Embryonic facial prominence (tissue), 1 donor: Measurements from ENCODE around the gene KRTDAP.

Experiments
- DNase-seq: peaks from one replicate; pipeline ENCODE4 v3.0.0-alpha.2; 2016; ENCODE audit errors: extremely low spot score

Gene KRTDAP

DNA sequence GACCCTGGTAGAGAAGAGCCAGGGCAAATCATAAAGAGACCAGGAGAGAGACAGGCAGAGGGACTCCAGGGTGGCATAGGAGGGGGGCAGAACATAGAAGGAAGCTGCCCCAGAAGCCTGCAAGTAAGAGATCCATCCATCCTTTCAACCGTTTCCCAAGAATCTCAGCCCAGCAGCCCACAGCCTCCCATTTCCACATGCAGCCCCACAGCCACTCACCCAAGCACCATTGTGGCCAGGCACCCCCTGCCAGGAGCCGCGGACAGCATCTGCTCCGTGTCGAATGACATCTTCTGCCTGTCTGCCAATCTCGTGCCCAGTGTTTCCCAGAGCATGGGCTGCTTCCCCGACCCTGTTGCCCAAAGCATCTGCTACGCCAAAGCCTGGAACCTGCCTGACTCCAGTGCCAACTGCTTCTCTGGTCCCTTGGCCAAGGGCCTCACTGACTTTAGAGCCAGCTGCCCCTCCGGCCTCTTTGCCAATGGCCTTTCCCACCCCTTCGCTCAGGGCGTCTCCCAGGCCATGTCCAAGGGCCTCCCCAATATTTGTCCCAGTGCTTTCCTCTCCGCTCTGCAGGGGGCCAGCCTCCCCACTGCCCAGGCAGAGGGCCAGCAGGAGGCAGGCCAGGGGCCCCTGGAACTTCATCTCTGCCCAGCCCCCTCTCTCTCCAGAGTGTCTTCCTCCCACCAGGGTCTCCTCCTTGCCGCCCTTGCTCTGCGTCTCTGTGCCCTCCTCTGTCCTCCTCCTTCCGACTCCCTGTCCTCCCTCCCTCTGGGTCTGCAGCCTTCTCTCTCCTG is 22.8 kb upstream of the KRTDAP start:
- no peak for DNase-seq

GRCh38 chr19:35511337-35511736 is 21.1 kb upstream of the KRTDAP start:
- DNase-seq, result no peak

DNA sequence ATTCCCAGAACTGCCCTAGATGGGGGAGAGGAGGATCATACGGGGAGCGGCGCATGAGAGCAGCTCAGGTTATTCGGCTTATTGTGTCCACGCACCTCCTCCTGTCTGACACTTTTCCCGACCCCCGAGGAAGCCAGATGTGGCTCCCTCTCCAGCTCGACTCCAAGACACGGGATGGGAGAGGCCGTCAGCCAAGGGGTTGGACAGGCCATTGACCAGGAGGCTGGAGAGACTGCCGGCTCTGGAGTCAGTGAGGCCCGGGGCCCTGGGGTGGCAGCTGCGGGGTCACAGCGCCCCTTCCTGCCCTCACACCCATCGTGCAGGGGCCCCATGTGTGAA is 20.3 kb upstream of the KRTDAP start:
- DNase-seq, result no peak

DNA sequence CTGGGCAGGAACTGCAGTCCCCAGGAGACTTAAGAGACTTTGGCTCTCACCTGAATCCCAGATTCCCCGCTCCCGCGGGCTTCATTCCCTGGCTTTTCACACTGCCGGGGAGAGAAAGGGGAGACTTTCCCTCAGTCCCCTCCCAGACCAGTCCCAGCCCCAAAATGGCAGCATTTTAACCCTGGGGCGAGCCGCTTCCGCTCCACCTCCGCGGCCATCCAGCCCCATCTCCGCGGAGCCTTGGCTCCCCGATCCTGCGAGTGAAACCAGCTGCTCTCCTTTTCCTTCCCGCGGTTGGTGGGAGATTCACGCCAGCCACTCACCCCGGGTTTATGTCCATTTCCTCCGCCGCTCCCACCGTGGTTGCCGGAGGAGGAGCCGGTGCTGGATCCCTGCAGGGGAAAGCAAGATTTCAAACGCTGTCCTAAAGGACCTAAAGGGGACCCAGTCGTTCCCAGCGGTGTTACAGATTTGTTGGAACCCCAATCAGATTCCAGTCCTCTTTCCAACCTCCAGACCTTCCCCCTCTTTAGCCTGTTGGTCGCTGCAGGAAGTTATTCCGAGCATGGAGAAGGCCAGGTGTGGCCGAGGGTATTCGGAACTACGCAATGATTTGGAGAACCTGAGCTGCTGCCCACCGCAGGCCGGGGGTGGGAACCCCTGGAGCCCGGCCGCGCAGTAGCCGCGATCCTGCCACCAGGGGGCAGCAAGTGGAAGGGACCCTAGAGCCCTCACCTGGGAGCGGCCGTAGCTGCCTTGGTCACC is 19.8 kb upstream of the KRTDAP start:
- DNase-seq, result no peak

DNA sequence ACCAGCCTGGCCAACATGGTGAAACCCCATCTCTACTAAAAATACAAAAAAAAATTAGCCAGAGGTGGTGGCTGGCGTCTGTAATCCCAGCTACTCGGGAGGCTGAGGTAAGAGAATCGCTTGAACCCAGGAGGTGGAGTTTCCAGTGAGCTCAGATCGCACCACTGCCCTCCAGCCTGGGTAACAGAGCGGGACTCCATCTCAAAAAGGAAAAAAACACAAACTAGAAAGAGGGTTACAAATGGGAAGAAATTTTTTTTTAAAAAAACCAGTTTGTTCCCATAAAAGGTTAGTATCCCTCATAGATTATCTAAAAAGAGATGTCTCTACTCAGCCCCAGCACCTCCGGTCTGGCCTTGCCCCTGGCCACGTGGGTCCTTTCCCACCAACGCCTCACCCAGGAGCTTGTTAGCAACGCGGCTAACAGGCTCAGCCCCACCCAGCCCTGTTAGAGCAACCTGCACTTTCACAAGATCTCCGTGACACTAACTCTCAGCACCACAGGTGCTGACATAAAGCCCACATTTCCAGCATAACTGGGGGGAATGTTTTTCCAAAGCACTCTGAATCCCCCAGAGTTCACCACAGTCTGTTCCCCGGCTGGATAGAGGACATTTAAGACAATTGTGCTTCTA is 18.9 kb upstream of the KRTDAP start:
- no peak for DNase-seq

DNA sequence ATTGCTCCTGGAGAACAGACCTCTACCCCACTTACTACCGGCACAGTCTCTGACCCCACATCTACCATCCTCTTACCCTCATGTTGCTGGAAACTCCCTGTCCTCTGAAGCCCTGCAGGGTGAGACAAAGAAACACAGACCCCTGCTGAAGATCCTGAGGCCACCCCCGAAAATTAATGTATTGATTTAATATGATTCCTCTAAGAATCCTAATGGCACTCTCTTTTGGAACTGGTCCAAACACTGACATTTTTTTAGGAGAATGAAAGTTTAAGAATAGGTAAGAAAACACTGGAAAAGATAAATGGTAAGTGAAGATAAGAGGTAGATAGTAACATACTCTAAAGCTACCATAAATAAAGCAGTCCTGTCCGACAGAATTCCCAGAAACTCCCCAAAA is 17.9 kb upstream of the KRTDAP start:
- no peak for DNase-seq

DNA sequence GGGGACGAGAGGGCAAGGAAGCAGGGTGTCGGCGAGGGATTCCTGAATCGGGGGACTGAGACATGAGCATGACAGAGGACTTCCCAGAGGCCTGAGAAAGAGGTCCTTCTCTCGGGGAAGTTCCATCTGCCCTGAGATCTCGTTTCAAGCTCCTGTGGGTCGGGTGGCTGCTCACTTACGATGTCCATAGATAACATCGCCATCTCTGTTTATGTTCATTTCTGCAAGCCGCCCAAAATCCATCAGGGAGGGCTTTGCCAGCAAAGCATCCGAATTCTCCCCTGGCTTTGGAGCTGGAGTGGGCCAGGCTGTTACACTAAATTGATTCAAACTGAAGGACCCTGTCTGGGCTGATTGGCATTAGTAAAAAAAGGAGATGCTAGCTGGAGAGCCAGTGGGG is 17.3 kb upstream of the KRTDAP start:
- DNase-seq, result no peak

- DNase-seq, result no peak
Measured at GRCh38 chr19:35506011-35506410, 15.7 kb upstream of the KRTDAP start.

GRCh38 chr19:35502751-35503150 is 12.5 kb upstream of the KRTDAP start:
- DNase-seq, result no peak

GRCh38 chr19:35501684-35502083 is 11.4 kb upstream of the KRTDAP start:
- no peak for DNase-seq

DNA sequence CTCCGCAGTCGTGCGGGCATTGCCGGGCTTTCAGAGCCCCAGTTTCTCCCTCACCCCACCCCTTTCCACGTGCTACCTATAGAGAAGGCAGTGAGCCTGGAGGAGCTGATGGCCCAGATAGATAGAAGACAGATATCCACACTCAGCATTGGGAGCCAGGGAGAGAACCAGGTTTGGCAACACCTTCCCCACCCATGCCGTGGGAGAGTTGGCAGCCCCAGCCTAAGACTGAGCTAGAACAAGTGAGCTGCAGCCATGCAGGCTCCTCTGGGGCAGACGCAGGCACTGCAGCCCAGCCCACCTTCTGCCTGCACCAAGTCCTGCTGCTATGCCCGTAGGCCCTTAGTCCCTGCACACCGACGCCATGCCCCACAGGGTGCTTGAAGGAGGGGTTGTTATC is 10.3 kb upstream of the KRTDAP start:
- DNase-seq, result no peak

DNA sequence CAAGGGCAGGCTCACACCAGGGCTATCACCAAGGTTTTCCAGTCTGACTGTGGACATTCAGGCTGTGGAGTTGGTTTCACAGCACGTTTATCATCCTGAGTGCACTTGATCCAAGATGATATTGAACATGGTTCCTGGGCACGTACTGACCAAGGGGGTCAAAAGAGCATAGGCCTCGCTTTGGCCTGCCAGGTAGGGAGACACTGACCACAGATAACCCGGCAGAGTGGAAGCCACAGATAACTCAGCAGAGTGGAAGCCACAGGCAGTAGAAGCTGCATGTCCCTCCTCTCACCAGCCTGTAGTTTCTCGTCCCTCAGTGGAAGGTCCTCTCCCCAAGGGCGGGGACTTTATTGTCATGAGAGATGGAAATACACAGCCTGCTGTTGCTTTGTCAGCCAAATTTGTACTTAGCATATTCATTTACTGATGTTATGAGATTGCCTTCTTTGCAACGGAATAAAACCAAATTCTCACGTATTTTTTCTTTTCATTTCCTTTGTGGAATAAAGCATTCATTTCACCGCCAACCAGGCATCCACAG is 8.8 kb upstream of the KRTDAP start:
- no peak for DNase-seq

DNA sequence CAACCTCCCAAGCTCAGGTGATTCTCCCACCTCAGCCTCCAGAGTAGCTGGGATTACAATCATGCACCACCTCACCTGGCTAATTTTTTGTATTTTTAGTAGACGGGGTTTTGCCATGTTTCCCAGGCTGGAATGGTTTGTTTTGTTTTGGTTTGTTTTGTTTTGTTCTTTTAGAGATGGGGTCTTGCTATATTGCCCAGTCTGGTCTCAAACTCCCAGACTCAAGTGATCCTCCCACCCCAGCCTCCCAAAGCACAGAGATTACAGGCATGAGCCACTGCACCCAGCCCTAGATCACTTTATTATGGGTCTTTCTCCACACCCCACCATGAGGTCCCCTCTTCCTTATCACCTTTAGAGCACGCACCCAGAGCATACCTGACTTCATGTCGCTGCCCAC is 8.0 kb upstream of the KRTDAP start:
- DNase-seq, result no peak

DNA sequence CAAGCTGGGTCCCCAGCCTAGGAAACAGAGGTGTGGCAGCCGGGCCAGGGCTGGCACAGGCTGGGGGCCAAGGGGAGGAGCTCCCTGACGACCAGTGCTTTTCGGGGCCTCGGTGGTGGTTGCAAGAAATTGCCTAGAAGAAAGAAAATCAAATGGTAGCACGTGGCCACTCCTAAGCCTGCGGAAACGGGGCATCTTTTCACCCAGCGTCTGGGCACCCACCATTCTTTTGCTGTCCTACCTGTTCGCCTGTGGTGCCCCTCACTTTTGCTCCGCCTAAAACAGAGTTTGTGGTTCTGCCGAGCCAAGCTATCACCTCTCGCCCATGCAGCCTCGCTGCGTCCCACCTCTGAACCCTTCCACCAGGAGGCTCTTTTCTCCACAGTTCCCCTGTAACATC is 7.1 kb upstream of the KRTDAP start:
- no peak for DNase-seq

GRCh38 chr19:35495107-35496064 is 5.1 kb upstream of the KRTDAP start:
- no peak for DNase-seq

GRCh38 chr19:35493971-35494370 is 3.7 kb upstream of the KRTDAP start:
- DNase-seq, result no peak

- DNase-seq, result no peak
Measured at GRCh38 chr19:35491836-35492360, 1.6 kb upstream of the KRTDAP start.

- DNase-seq, result no peak
Measured at GRCh38 chr19:35488677-35489076, 1.6 kb downstream of the KRTDAP start.

- no peak for DNase-seq
Measured at GRCh38 chr19:35487656-35488182, 2.5 kb downstream of the KRTDAP start.

GRCh38 chr19:35486268-35486708 is 4.0 kb downstream of the KRTDAP start:
- DNase-seq, result no peak
